ENCODE results near the gene KLHL2. TPM values are rescaled to one million over a fixed set of nuclear protein-coding genes. Genes with fewer than 3 reads are reported as not detected.

The KLHL2 gene
- total RNA-seq, 4 donors from 2014 or later: 23.1 to 42.6 (median 32.4) TPM

DNA sequence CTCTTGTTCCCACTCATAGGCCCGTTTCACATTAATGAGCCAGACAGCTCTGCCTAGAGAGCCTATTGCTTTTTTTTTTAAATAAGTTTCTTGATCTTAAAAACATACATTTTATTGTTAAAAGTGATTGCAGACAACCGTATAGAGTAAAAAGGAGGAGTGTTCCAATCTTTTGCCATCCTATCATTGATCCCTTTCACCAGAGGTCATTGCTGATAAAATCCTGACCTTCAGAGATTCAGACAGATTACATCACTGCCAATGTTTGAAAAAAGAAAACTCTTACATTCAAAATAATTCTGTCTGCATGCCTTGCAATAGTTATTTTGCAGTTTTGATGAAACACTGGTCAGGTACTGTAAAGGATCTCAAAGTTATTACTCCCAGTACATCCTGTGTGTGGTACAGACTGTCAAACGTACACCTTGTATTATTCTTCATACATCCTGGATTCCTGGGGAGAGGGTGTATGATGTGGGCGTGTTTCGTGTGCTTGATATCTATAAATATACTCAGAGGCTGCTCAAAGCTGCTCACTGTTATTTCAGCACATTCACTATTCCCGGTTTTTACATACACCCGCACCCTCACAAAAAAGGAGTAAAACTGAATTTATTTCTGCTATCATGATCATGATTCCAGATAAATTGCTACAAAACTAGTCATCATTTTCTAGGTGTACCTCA lies 15.4 kb upstream of the KLHL2 start:
- no peak for TF ChIP-seq CTCF (IDR thresholded peaks at IDR 0.05)
- ATAC-seq (ENCODE audit: low FRiP score): no peak
- no peak for DNase-seq (ENCODE audit: low spot score)

DNA sequence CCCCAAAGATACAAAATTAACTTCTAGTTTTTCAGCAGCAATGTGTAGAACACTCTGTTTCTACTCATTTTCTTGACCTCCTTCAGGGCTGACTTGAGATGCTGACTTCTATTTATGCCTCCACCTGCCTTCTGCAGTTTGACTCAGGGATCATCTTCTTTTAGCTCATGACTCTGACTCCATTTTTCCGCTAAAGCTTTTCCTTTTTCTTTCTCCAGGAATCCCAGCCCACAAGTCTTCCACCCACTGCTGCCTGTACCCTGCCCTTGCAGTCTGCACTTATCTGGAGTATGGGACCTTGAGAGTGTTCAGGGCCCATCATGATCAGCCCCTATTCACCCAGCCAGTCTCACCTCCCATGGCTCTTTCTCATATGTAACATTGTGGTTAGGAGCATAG lies 14.9 kb upstream of the KLHL2 start:
- TF ChIP-seq CTCF (IDR thresholded peaks at IDR 0.05): no peak
- DNase-seq (ENCODE audit: low spot score) (no peak), ATAC-seq (ENCODE audit: low FRiP score) (no peak)

- DNase-seq (ENCODE audit: low spot score): no peak
- no peak for TF ChIP-seq CTCF (IDR thresholded peaks at IDR 0.05)
- no peak for ATAC-seq (ENCODE audit: low FRiP score)
These were observed 14.4 kb upstream of the KLHL2 start for GRCh38 chr4:165192956-165193355.

- no peak for ATAC-seq (ENCODE audit: low FRiP score)
- no peak for TF ChIP-seq CTCF (IDR thresholded peaks at IDR 0.05)
- no peak for DNase-seq (ENCODE audit: low spot score)
These were observed 13.0 kb upstream of the KLHL2 start for GRCh38 chr4:165194368-165194767.

DNA sequence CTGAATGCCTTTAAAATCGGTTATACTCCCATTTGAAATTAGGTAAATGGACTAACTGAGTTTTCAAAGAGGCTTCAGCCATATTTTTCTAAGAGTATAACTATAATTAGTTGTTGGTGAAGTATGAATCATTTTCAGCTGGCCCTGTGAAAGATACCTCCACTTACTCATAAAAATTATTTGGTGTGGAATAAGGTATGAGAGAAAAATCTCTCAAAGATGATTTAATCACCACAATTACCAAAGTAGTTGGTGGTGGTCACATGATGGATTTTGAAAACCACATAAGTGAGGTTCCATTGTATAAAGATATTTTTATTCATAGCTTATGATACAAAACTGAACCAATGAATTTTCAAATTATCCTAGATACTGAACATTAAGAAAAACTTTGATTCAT lies 9.0 kb upstream of the KLHL2 start:
- DNase-seq (ENCODE audit: low spot score) (no peak), ATAC-seq (ENCODE audit: low FRiP score) (no peak)
- TF ChIP-seq CTCF (IDR thresholded peaks at IDR 0.05): no peak

DNA sequence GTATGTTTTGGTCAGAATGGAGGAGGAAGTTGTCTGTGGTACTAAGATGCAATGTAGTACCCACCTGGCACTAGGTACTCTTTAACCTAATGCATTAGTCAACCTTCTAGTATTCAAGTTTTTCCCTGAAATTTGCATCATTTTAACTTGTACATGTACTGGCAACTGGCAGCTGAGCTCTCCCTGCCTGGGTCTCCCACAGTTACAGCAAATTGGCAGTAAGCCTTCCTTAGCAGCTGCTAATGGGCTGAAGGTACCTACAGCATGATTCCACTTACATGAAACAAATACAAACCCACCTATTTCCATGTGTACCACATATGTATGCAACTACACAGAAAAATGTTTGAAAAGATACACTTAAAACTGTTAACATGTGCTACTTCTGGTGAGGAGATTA lies 8.1 kb upstream of the KLHL2 start:
- no peak for TF ChIP-seq CTCF (IDR thresholded peaks at IDR 0.05)
- no peak for DNase-seq (ENCODE audit: low spot score)

GRCh38 chr4:165199722-165200121 lies 7.6 kb upstream of the KLHL2 start:
- DNase-seq (ENCODE audit: low spot score) (no peak), ATAC-seq (ENCODE audit: low FRiP score) (no peak)
- TF ChIP-seq CTCF (IDR thresholded peaks at IDR 0.05): no peak

More for the DNA sequence above, 8.1 kb upstream of the KLHL2 start:
- no peak for ATAC-seq (ENCODE audit: low FRiP score)
